HG02852 (cell line): ENCODE results near the gene GUCY2F.

Source experiments
- ATAC-seq: cut with Tn5 transposase; IDR thresholded peaks from one replicate; pipeline ENCODE4 v1.9.1; 2021; ENCODE audit warnings: mild to moderate bottlenecking, moderate library complexity; ENCODE audit not compliant: unreplicated experiment

The GUCY2F gene

DNA sequence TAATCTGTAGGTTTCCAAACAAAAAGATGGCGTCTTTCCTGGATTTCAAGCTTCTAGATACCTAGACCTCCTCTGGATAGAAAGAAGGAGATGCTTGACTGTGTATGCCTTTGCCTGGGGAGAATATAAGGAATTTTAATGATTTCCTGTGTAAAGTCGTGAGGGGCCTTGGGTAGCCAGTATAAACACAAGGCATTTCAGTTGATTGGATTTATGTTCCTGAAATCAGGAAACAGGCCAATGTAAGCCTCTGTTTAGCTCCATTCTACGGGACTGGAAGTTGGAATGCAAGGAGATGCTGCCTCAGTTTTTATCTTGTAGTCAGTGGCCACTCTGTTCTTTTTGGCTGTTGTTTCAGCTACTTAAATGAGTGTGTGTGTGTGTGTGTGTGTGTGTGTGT lies 137.2 kb downstream of the GUCY2F start:
- no peak for ATAC-seq

GRCh38 chrX:109344101-109344500 lies 137.8 kb downstream of the GUCY2F start:
- ATAC-seq, result no peak

DNA sequence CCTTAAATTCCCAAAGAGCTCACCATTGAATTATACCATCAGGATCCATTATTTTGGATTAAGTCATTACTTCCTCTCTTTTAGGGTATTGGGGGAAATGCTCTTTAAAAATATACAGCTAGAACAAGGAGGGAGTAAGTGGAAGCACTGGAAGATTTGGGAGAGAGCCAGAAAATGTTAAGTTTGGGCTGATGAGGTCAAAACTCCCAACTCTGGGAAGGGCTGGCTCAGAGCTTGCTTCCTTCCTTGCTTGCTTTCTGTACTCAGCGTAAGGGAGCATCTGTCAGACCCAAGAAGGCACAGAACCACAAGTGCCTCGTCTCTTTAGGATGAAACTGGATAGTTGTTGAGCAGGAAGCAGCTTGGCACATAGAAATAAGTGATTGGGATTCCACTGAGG lies 138.2 kb downstream of the GUCY2F start:
- no peak for ATAC-seq

DNA sequence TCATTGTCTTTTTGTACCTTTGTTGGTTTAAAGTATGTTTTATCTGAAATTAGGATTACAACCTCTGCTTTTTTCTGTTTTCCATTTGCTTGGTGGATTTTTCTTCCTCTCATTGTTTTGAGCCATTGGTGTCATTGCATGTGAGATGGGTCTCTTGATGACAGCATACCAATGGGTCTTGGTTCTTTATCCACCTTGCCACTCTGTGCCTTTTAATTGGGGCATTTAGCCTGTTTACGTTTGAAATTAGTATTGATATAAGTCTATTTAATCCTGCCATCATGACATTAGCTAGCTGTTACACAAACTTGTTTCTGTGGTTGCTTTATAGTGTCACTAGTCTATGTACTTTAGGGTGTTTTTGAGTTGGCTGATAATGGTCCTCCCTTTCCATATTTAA lies 145.7 kb downstream of the GUCY2F start:
- ATAC-seq, result no peak

GRCh38 chrX:109327251-109327650 lies 154.6 kb downstream of the GUCY2F start:
- ATAC-seq, result no peak
